ENCODE measurements around the gene TP73. TPM values are rescaled to one million over a fixed set of nuclear protein-coding genes. Genes with fewer than 3 reads are reported as not detected.

Gene TP73
- polyA plus RNA-seq, 1 donor from 2014 or later = not detected

GRCh38 chr1:3672231-3672970 lies 20.1 kb downstream of the TP73 start:
- H3K36me3 ChIP-seq (ENCODE audit: insufficient read depth, low read length) = no peaks in the 10 kb centered on the region
- H2AFZ ChIP-seq (ENCODE audit: low read depth, low read length) = no peak overlapping the region
- no peaks in the 10 kb centered on the region for H3K9me3 ChIP-seq (ENCODE audit: low read length)
- TF ChIP-seq TAF1 (IDR thresholded peaks at IDR 0.05; ENCODE audit: low read depth) = no peak
- no peak for TF ChIP-seq EP300 (conservative IDR thresholded peaks at IDR 0.05; ENCODE audit: poor library complexity, severe bottlenecking)
- TF ChIP-seq SMC3 (conservative IDR thresholded peaks at IDR 0.05; ENCODE audit: poor library complexity) = no peak
- no peaks in the 10 kb centered on the region for H3K9me2 ChIP-seq (ENCODE audit: insufficient read depth, low read length)
- H3K27ac ChIP-seq (ENCODE audit: low read length) = no peak overlapping the region
- H4K20me1 ChIP-seq (ENCODE audit: insufficient read depth) = no peaks in the 10 kb centered on the region
- H3F3A ChIP-seq (ENCODE audit: insufficient read depth, low read length, poor library complexity, severe bottlenecking) = no peaks in the 10 kb centered on the region
- H3K4me3 ChIP-seq (ENCODE audit: low read length) = no peak overlapping the region
- no peaks in the 10 kb centered on the region for H3K27me3 ChIP-seq (ENCODE audit: insufficient read depth, low read depth, low read length)
- no peaks in the 10 kb centered on the region for H3K79me2 ChIP-seq (replicated peaks; ENCODE audit: insufficient read depth, low read length)
- no peak overlapping the region for H3K4me2 ChIP-seq (ENCODE audit: low read length)
- no peak overlapping the region for H3K9ac ChIP-seq (ENCODE audit: low read length)

DNA sequence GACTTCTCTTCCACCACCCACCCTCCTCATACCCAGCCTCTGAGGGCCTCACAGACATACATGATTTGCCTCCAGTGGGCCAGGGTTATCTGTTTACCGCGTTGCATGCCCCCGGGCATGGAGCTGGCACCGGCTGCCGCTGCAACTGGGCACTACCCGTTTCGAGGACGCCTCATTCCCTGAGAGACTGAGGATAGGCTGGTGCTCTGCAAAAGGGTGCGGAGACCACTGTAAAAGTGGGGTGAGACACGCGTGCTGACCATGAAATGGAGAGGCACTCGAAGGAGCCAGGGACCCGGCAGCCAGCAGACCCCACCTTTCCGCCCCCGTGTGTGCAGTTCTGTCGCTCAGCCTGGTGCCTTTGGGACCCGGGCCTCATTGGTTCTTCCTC lies 20.6 kb downstream of the TP73 start:
- TF ChIP-seq, protein P1, sequence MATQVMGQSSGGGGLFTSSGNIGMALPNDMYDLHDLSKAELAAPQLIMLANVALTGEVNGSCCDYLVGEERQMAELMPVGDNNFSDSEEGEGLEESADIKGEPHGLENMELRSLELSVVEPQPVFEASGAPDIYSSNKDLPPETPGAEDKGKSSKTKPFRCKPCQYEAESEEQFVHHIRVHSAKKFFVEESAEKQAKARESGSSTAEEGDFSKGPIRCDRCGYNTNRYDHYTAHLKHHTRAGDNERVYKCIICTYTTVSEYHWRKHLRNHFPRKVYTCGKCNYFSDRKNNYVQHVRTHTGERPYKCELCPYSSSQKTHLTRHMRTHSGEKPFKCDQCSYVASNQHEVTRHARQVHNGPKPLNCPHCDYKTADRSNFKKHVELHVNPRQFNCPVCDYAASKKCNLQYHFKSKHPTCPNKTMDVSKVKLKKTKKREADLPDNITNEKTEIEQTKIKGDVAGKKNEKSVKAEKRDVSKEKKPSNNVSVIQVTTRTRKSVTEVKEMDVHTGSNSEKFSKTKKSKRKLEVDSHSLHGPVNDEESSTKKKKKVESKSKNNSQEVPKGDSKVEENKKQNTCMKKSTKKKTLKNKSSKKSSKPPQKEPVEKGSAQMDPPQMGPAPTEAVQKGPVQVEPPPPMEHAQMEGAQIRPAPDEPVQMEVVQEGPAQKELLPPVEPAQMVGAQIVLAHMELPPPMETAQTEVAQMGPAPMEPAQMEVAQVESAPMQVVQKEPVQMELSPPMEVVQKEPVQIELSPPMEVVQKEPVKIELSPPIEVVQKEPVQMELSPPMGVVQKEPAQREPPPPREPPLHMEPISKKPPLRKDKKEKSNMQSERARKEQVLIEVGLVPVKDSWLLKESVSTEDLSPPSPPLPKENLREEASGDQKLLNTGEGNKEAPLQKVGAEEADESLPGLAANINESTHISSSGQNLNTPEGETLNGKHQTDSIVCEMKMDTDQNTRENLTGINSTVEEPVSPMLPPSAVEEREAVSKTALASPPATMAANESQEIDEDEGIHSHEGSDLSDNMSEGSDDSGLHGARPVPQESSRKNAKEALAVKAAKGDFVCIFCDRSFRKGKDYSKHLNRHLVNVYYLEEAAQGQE (IDR thresholded peaks at IDR 0.05; ENCODE audit: borderline replicate concordance) = no peak
- TF ChIP-seq EZH2 (IDR thresholded peaks at IDR 0.05; ENCODE audit: borderline replicate concordance, insufficient read depth, low read length, poor library complexity, severe bottlenecking) (no peak), POLR2AphosphoS5 (IDR thresholded peaks at IDR 0.05) (no peak), TAF1 (IDR thresholded peaks at IDR 0.05; ENCODE audit: low read depth) (no peak), SMC3 (conservative IDR thresholded peaks at IDR 0.05; ENCODE audit: poor library complexity) (no peak), MXI1 (conservative IDR thresholded peaks at IDR 0.05; ENCODE audit: poor library complexity, severe bottlenecking) (no peak), RAD21 (conservative IDR thresholded peaks at IDR 0.05) (no peak), EP300 (conservative IDR thresholded peaks at IDR 0.05; ENCODE audit: poor library complexity, severe bottlenecking) (no peak)
- TF ChIP-seq, protein P2, sequence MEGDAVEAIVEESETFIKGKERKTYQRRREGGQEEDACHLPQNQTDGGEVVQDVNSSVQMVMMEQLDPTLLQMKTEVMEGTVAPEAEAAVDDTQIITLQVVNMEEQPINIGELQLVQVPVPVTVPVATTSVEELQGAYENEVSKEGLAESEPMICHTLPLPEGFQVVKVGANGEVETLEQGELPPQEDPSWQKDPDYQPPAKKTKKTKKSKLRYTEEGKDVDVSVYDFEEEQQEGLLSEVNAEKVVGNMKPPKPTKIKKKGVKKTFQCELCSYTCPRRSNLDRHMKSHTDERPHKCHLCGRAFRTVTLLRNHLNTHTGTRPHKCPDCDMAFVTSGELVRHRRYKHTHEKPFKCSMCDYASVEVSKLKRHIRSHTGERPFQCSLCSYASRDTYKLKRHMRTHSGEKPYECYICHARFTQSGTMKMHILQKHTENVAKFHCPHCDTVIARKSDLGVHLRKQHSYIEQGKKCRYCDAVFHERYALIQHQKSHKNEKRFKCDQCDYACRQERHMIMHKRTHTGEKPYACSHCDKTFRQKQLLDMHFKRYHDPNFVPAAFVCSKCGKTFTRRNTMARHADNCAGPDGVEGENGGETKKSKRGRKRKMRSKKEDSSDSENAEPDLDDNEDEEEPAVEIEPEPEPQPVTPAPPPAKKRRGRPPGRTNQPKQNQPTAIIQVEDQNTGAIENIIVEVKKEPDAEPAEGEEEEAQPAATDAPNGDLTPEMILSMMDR (IDR thresholded peaks at IDR 0.05; ENCODE audit: poor library complexity, severe bottlenecking) = no peak
- H3K4me2 ChIP-seq (ENCODE audit: low read length) = no peak overlapping the region
- H3K9me3 ChIP-seq (ENCODE audit: low read length) = no peaks in the 10 kb centered on the region
- no peak overlapping the region for H3K27ac ChIP-seq (ENCODE audit: low read length)
- no peak overlapping the region for H2AFZ ChIP-seq (ENCODE audit: low read depth, low read length)
- no peaks in the 10 kb centered on the region for H3K79me2 ChIP-seq (replicated peaks; ENCODE audit: insufficient read depth, low read length)
- no peaks in the 10 kb centered on the region for H3K36me3 ChIP-seq (ENCODE audit: insufficient read depth, low read length)
- no peaks in the 10 kb centered on the region for H3K27me3 ChIP-seq (ENCODE audit: insufficient read depth, low read depth, low read length)
- no peaks in the 10 kb centered on the region for H3K9me2 ChIP-seq (ENCODE audit: insufficient read depth, low read length)
- no peaks in the 10 kb centered on the region for H4K20me1 ChIP-seq (ENCODE audit: insufficient read depth)
- H3K4me3 ChIP-seq (ENCODE audit: low read length) = no peak overlapping the region
- no peak overlapping the region for H3K9ac ChIP-seq (ENCODE audit: low read length)
- no peaks in the 10 kb centered on the region for H3F3A ChIP-seq (ENCODE audit: insufficient read depth, low read length, poor library complexity, severe bottlenecking)

All from neural cell (in vitro differentiated cells).